ENCODE measurements around the gene TSEN54.
"Not testable (repeated sequence)": the region's sequence is repeated elsewhere in the genome, so short reads cannot be mapped to it uniquely, and the experiment has no call there.

The TSEN54 gene

GRCh38 chr17:75516255-75516618 is at the start of gene TSEN54:
Gene TSEN54, plus strand, starts transcription at chr17:75516528. Its CDS starts 33 bp downstream, at chr17:75516561.
- in situ Hi-C loops (cut with MboI; ENCODE audit: low sequenced_read_pairs) = no loop called here

DNA sequence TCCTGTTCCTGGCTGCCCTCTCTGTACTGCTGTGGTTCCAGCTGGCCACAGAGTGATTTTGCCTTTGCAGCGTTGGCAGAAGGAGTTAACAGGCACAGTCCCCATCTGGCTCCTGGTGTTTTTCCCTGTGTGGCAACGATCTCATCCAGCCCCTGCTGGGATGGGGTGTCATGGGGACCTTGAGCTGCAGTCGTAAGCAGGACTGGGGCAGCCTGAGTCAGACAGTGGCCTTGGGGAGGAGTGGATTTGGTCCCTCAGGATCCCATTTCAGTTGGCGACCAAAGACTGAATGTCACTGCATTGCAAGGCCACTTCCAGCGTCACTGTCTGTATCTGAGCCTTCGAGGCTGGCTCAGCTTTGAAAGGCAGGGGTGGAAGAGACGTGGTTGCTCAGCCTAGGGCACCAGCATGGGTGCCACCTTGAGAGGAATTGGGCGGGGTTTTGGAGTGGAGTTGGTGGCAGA is 48.0 kb upstream of the TSEN54 start:
- in situ Hi-C loops (cut with MboI; ENCODE audit: low sequenced_read_pairs) = no loop called here

DNA sequence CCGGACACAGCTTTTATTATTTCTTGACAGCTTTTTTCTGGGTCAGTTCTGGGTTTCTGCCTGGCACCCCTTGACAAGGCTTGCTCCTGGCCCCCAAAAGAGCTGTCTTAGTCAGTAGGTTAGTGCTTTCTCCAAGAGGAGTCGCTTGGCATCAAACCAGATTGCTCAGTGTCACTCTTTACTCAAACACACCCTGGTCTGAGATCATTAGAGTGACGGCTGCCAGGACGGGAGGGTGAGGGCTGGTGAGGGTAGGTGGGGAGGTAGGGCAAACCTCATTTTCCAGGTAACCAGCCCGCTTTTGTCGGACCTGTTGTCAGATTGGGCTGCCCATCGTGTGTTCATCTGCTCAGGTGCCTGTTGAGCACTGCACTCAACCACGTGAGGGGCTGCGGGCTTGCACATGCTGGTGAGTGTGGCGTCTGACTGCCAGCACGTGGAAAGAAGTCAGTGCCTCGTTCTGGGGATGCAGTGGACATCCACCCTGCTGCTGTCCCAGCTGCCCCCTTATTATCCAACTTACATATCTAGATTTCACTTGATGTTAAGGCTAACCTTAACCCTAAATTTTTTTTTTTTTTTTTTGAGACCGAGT is 47.5 kb upstream of the TSEN54 start:
- in situ Hi-C loops (cut with MboI; ENCODE audit: low sequenced_read_pairs) = no loop called here

DNA sequence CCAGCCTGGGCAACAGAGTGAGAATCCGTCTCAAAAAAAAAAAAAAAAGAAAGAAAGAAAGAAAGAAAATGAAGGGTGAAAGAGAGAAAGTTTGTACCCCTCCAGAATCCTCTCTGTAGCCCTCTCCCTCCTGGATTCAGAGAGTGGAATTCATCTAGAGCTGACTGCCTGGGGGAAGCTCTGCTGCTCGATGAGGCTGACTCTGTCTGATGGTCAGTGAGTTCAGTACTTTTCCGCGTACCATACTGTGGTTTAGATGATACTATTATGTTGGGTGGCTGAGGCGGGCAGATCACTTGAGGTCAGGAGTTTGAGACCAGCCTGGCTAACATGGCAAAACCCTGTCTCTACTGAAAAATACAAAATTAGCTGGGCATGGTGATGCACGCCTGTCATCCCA is 45.1 kb upstream of the TSEN54 start:
- in situ Hi-C loops (cut with MboI; ENCODE audit: low sequenced_read_pairs) = no loop called here

DNA sequence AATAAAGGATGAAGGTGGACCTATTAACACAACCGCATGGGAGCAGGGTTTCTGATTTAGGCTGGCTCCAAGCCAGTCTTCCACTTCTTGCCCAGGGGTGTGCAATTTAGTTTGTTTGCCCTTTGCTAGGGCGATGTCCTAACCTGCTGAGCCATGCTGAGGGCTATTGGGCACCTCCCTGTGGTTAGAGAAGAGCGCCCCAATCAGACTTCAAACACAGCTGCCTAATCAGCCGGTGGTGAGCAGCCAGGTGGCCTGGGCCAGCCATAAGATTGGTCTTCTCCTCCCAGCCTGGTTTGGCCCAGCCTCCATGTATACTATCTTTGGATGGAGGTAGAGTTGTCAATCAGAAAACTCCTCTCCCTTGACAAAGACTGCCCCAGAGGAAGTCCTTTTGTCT is 44.2 kb upstream of the TSEN54 start:
- in situ Hi-C loops (cut with MboI; ENCODE audit: low sequenced_read_pairs) = no loop called here

GRCh38 chr17:75473246-75473645 is 43.1 kb upstream of the TSEN54 start:
- in situ Hi-C loops (cut with MboI; ENCODE audit: low sequenced_read_pairs) = no loop called here

DNA sequence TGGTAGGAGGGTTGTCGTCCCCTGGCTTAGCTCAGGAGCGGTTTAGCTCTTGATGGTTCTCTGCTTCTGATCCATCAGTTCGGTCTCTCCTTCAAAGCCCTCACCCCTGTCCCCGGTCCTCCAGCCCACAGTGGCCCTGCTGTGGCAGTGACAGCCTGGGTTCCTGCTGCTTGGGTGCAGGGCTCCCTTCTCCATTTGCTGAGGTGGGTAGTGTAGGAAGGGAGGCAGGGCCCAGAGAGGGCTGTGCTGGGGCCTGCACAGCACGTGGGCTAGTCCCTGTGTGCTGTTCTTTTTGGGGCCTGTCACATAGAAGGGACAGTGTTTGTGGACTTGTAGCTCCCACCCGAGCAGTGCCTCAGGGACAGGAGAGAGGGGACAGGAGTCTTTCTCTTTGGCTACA is 41.6 kb upstream of the TSEN54 start:
- in situ Hi-C loops (cut with MboI; ENCODE audit: low sequenced_read_pairs) = no loop called here

DNA sequence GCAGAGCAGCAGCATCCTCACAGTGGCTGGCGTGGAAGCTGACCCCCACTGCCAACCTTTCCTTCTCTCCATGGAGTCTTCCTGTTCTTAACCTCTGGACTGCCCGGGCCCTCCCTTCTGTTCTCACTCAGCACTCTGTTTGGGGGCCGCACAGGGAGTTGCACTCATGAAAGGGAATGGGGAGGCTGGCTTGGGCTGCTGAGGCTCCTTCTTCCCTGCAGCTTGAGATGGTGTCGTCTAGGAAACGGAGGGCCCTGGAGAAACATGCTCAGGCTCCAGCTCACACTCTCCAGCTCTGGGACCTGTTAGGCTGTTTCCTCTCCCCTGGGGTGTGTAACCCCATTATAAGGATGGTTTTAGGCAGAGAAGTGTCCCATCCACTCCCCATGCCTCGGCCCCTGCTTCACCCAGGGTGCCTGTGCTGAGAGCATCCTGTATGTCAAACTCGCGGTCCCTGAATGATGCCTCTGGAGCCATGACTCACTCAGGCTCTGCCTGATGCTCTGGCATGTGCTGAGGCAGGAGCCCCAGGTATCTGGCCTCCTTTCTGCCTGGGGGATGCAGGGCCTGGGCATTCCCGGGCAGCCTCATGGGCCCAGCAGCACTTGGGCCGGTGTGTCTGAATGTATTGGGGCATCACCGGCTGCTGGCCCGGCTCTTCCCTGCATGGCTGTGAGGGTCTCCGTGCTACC is 41.0 kb upstream of the TSEN54 start:
- in situ Hi-C loops (cut with MboI; ENCODE audit: low sequenced_read_pairs) = no loop called here

GRCh38 chr17:75475851-75476250 is 40.5 kb upstream of the TSEN54 start:
- in situ Hi-C loops (cut with MboI; ENCODE audit: low sequenced_read_pairs) = no loop called here

DNA sequence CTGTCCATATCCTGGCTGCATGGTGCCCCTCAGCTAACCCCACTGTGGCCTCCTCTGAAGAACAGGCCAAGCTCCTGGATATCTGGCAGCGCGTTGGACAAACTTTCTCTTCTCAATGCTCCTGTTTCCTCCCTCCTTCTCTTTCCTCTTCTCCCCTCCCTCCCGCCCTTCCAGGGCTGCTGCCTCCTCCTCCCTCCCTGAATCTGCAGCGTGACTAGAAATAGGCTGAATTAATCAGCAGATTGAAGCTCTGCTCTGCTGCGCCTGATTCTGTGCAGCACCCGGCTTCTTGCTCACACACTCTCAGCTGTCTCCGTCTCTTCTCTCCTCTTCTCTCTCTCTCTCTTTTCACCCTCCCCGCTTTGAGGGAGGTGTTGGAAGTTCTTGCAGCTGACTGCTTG is 40.1 kb upstream of the TSEN54 start:
- in situ Hi-C loops (cut with MboI; ENCODE audit: low sequenced_read_pairs) = no loop called here

DNA sequence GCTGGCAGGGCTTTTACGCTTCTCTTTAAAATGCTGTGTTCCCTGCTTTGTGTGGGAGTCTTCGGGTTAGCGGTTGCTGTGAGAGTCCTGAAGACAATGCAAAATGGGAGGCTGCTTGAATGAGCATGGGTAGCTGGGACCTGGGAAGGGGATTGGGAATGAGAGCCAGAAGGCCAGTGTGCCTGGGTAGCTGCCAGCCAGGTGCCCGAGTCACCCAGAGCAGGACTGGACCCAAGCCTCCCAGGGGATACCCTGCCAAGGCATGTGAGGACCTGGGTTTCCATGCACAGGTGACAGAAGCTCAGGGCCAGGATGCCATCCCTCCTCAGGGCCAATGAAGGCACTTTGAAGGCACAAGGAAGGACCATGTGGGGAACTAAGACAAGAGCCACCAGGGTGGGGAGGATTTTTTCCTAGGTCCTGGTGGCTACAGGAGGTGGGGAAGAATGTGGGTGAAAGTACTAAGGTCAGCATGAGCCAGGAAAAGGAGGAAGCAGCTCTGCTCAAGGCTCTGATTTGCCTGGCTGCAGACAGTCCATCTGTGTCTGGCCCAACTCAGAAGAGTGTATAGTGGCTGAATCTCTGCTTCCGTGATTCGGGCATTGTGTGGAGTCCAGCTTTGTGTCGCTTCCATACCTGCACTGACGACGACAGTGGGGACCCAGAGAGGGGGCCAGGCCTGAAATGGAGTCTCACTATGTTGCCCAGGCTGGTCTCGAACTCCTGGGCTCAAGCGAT is 39.4 kb upstream of the TSEN54 start:
- in situ Hi-C loops (cut with MboI; ENCODE audit: low sequenced_read_pairs) = no loop called here

DNA sequence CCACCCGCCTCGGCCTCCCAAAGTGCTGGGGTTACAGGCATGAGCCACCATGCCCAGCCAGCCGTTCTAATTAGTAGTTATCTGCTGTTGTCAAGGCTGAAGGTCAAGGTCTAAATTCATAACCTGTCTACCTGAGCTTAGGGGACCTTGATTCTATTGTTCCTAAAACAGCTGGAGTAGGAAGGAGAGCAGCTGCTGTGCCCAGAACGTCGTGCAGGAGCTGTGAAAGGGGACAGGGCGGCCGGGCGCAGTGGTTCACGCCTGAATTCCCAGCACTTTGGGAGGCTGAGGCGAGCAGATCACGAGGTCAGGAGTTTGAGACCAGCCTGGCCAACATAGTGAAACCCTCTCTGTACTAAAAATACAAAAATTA is 38.9 kb upstream of the TSEN54 start:
- in situ Hi-C loops (cut with MboI; ENCODE audit: low sequenced_read_pairs) = not testable (repeated sequence)

GRCh38 chr17:75478508-75478907 is 37.8 kb upstream of the TSEN54 start:
- in situ Hi-C loops (cut with MboI; ENCODE audit: low sequenced_read_pairs) = no loop called here

DNA sequence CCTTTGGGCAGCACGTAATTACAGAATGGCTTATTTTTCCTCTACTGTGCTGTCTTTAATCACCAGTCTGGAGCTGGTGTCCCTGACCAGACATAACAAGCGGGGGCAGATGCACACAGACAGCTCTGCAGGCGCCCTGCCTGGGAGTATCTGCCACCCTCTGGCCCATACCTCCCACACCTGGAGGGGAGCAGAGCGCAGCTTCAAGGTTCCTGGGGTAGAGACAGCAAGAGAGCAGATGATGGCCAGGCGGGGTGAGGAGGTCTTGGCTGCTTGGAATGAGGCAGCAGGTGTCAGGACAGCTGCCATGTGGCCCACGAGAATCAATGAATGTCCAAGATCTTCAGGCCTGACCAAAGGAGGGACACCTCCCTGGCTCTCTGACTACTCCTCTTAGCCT is 36.0 kb upstream of the TSEN54 start:
- in situ Hi-C loops (cut with MboI; ENCODE audit: low sequenced_read_pairs) = no loop called here

- in situ Hi-C loops (cut with MboI; ENCODE audit: low sequenced_read_pairs) = no loop called here
Measured at GRCh38 chr17:75481194-75482068, 34.9 kb upstream of the TSEN54 start.

- in situ Hi-C loops (cut with MboI; ENCODE audit: low sequenced_read_pairs) = no loop called here
Measured at GRCh38 chr17:75482098-75482942, 34.0 kb upstream of the TSEN54 start.

GRCh38 chr17:75485688-75486087 is 30.6 kb upstream of the TSEN54 start:
- in situ Hi-C loops (cut with MboI; ENCODE audit: low sequenced_read_pairs) = no loop called here

- in situ Hi-C loops (cut with MboI; ENCODE audit: low sequenced_read_pairs) = no loop called here
Measured at GRCh38 chr17:75486151-75486550, 30.2 kb upstream of the TSEN54 start.

DNA sequence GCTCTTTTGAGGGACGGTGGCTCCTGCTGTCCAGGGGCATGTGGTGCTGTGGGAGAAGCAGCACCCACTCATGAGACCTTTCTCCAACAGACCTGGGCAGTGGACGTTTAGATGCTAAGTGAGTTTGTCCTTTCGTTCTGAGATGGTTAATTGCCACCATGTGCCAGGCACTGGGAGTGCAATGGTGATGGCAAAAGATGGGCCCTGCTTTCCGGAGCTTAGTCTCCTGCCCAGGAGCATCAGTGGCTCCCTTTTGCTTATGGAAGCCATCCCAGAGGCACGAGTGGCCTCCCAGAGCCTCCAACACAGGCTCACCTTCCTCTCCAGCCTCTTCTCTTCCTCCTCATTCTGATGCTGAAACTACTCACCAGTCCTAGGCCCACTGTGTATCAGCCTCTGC is 29.4 kb upstream of the TSEN54 start:
- in situ Hi-C loops (cut with MboI; ENCODE audit: low sequenced_read_pairs) = no loop called here

DNA sequence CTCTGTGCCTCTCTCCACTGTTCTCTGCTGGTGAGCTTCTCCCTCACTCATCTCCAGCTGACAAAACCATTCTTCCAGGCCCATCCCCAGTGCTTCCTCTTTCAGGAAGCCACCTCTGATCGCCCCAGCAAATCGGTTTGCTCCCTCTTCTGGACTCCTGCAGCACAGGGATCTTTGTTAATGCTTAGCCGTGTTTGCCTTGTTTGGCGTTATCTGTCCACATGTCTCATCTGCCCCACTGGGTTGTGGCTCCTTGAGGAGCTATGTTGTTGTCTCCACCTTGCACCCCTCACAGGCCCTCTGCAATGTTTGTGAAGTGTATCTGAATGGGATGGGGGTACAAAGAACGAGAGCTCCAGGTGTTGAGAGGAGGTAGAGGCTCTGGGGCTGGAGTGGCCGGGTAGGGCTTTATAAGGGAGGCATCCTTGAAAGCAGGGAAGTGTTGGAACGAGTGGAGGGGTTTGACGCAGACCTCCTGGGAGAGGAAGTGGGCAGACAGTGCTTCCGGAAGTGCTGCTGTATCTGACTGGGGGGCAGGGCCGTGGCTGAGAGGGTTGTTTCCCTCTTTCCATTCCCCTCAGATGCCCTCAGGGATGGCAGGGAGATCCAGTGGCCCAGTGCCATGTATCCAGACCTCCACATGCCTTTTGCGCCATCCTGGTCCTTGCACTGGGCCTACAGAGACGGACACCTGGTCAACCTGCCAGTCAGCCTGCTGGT is 28.8 kb upstream of the TSEN54 start:
- in situ Hi-C loops (cut with MboI; ENCODE audit: low sequenced_read_pairs) = no loop called here

Measured in HL-60/S4 treated with retinoic acid at 250 ng/mL for 4 days and 3 days (cell line).